Fibroblast of lung (primary cell): ENCODE data around the gene HOXA7. TPM values are rescaled to one million over a fixed set of nuclear protein-coding genes. Genes with fewer than 3 reads are reported as not detected.

Experiments used
- DNase-seq, 2 donors: peaks; one replicate each; pipeline versions ENCODE4 v3.0.0 to v3.0.0-alpha.2; 2010; ENCODE audit warnings: low read depth in 2 of 2
- H2AFZ ChIP-seq: 2 replicates; pipeline ENCODE4 v1.5.1; 2012; ENCODE audit warnings: low read length, control low read depth, inconsistent platforms
- H3K27ac ChIP-seq: 2 replicates; pipeline ENCODE4 v1.5.1; 2011; ENCODE audit warnings: low read length, control low read depth; ENCODE audit not compliant: insufficient read depth
- H3K27me3 ChIP-seq: 2 replicates; pipeline ENCODE4 v1.5.1; 2011; ENCODE audit warnings: mild to moderate bottlenecking, low read length; ENCODE audit not compliant: control insufficient read depth, insufficient read depth
- H3K36me3 ChIP-seq: 2 replicates; pipeline ENCODE4 v1.5.1; 2011; ENCODE audit warnings: low read length; ENCODE audit not compliant: control insufficient read depth, insufficient read depth
- H3K4me1 ChIP-seq: 2 replicates; pipeline ENCODE4 v1.5.1; 2011; ENCODE audit warnings: low read length; ENCODE audit not compliant: control insufficient read depth, insufficient read depth; ENCODE audit errors: extremely low read depth
- H3K4me2 ChIP-seq: 2 replicates; pipeline ENCODE4 v1.5.1; 2011; ENCODE audit warnings: low read length, control low read depth; ENCODE audit not compliant: insufficient read depth; ENCODE audit errors: extremely low read depth
- H3K4me3 ChIP-seq, 4 experiments: fragments of 200-600 bp in 1 of 4; sonication (generic) in 1 of 4; replicated peaks in 1 of 4; 2 replicates each; pipeline ENCODE4 v1.5.1; 2011 to 2016; ENCODE audit warnings: low read length in 4 of 4, low read depth in 3 of 4, mild to moderate bottlenecking in 3 of 4, control low read depth in 2 of 4, inconsistent platforms in 1 of 4, mixed read lengths in 1 of 4; ENCODE audit not compliant: insufficient read depth in 1 of 4; ENCODE audit errors: control extremely low read depth in 1 of 4
- H3K79me2 ChIP-seq: 2 replicates; pipeline ENCODE4 v1.5.1; 2012; ENCODE audit warnings: mild to moderate bottlenecking, low read length, inconsistent platforms; ENCODE audit not compliant: control insufficient read depth, insufficient read depth
- H3K9ac ChIP-seq: 2 replicates; pipeline ENCODE4 v1.5.1; 2011; ENCODE audit warnings: mild to moderate bottlenecking, low read length, control low read depth; ENCODE audit not compliant: insufficient read depth
- H3K9me3 ChIP-seq: 2 replicates; pipeline ENCODE4 v1.5.1; 2012; ENCODE audit warnings: low read depth, low read length; ENCODE audit not compliant: control insufficient read depth, insufficient read depth
- H4K20me1 ChIP-seq: 2 replicates; pipeline ENCODE4 v1.5.1; 2011; ENCODE audit warnings: low read length; ENCODE audit not compliant: control insufficient read depth, insufficient read depth; ENCODE audit errors: extremely low read depth
- CTCF ChIP-seq, 2 donors: IDR thresholded peaks in 1 of 2; conservative IDR thresholded peaks in 1 of 2; 1 replicate in 1 of 2; 2 replicates in 1 of 2; pipeline ENCODE4 v1.5.1; 2011 to 2012; ENCODE audit warnings: low read length in 2 of 2, control low read depth in 1 of 2, inconsistent platforms in 1 of 2, low read depth in 1 of 2, mild to moderate bottlenecking in 1 of 2
- EZH2 ChIP-seq: IDR thresholded peaks from 2 replicates; pipeline ENCODE4 v1.5.1; 2012; ENCODE audit warnings: low read length, control low read depth, mild to moderate bottlenecking; ENCODE audit errors: missing control alignments
- polyA plus RNA-seq, 2 donors: library from polyadenylated mRNA; depleted of rRNA in 1 of 2; stranded (reverse) in 1 of 2; unstranded in 1 of 2; fragments of >200 nt; gene quantifications; 2 replicates each; pipeline ENCODE4 v1.2.1, GENCODE V29; 2011 to 2012; ENCODE audit warnings: missing spikeins in 1 of 2
- total RNA-seq: library from RNA; depleted of rRNA; stranded (reverse); fragments of >200 nt; gene quantifications from 2 replicates; pipeline ENCODE4 v1.2.1, GENCODE V29; 2014

The HOXA7 gene
- total and polyA plus RNA-seq, 2 donors (not counting 1 experiment from before 2014, with no cell fraction given): 1.2 to 5.3 TPM

- H3K4me3 ChIP-seq: no peak overlapping the region
- no peak overlapping the region for H2AFZ ChIP-seq
- H3K4me2 ChIP-seq: no peak overlapping the region
- no peak overlapping the region for H3K27ac ChIP-seq
- H3K9ac ChIP-seq: no peak overlapping the region
- DNase-seq: no peak
- H3K9me3 ChIP-seq: no peaks in the 10 kb centered on the region
- no peaks in the 10 kb centered on the region for H4K20me1 ChIP-seq
- no peaks in the 10 kb centered on the region for H3K36me3 ChIP-seq
- peaks cover 11% of the 10 kb centered on the region for H3K27me3 ChIP-seq
- H3K79me2 ChIP-seq: no peaks in the 10 kb centered on the region
- peaks cover 4% of the 10 kb centered on the region for H3K4me1 ChIP-seq
- no peak for TF ChIP-seq CTCF (conservative IDR thresholded peaks at IDR 0.05 in 1 of 2, IDR thresholded peaks at IDR 0.05 in 1 of 2; ENCODE audit: low read depth in 1 of 2, low read length in 2 of 2)
- no peak for TF ChIP-seq EZH2
Observed at GRCh38 chr7:27159266-27160144, 3.0 kb upstream of the HOXA7 start.

- no peak for TF ChIP-seq EZH2
- TF ChIP-seq CTCF (conservative IDR thresholded peaks at IDR 0.05 in 1 of 2, IDR thresholded peaks at IDR 0.05 in 1 of 2; ENCODE audit: low read depth in 1 of 2, low read length in 2 of 2): no peak
- DNase-seq: no peak
- no peak overlapping the region for H2AFZ ChIP-seq
- H3K79me2 ChIP-seq: no peaks in the 10 kb centered on the region
- no peaks in the 10 kb centered on the region for H3K9me3 ChIP-seq
- no peak overlapping the region for H3K4me3 ChIP-seq
- no peaks in the 10 kb centered on the region for H3K36me3 ChIP-seq
- peaks cover 4% of the 10 kb centered on the region for H3K27me3 ChIP-seq
- no peak overlapping the region for H3K9ac ChIP-seq
- no peak overlapping the region for H3K4me2 ChIP-seq
- peaks cover 4% of the 10 kb centered on the region for H3K4me1 ChIP-seq
- H3K27ac ChIP-seq: no peak overlapping the region
- no peaks in the 10 kb centered on the region for H4K20me1 ChIP-seq
Observed at GRCh38 chr7:27158436-27159265, 2.2 kb upstream of the HOXA7 start.
